Mucosa of rectum (tissue), 2 donors: ENCODE data around the gene CELA3A.

Experiments used
- H3K27ac ChIP-seq, 2 donors: one replicate each; pipeline ENCODE4 v1.7.0; 2013; ENCODE audit warnings: inconsistent platforms in 2 of 2, low read depth in 2 of 2, low read length in 2 of 2
- H3K27me3 ChIP-seq, 2 donors: one replicate each; pipeline ENCODE4 v1.7.0; 2013; ENCODE audit warnings: low read length in 2 of 2; ENCODE audit not compliant: control insufficient read depth in 2 of 2, insufficient read depth in 2 of 2
- H3K36me3 ChIP-seq, 2 donors: one replicate each; pipeline ENCODE4 v1.7.0; 2013; ENCODE audit warnings: low read length in 2 of 2; ENCODE audit not compliant: control insufficient read depth in 2 of 2, insufficient read depth in 2 of 2
- H3K4me1 ChIP-seq, 2 donors: one replicate each; pipeline ENCODE4 v1.7.0; 2013; ENCODE audit warnings: low read length in 2 of 2, mild to moderate bottlenecking in 1 of 2; ENCODE audit not compliant: control insufficient read depth in 2 of 2, insufficient read depth in 2 of 2
- H3K4me3 ChIP-seq, 2 donors: one replicate each; pipeline ENCODE4 v1.7.0; 2013; ENCODE audit warnings: low read length in 2 of 2
- H3K9ac ChIP-seq, 2 donors: one replicate each; pipeline ENCODE4 v1.7.0; 2013; ENCODE audit warnings: low read length in 2 of 2, low read depth in 1 of 2, mild to moderate bottlenecking in 1 of 2
- H3K9me3 ChIP-seq, 2 donors: one replicate each; pipeline ENCODE4 v1.7.0; 2013; ENCODE audit warnings: low read length in 2 of 2; ENCODE audit not compliant: control insufficient read depth in 2 of 2
- donor health status: healthy.
- donor health status: Normal muscosa, but diverticular disease.

CELA3A gene, protein sequence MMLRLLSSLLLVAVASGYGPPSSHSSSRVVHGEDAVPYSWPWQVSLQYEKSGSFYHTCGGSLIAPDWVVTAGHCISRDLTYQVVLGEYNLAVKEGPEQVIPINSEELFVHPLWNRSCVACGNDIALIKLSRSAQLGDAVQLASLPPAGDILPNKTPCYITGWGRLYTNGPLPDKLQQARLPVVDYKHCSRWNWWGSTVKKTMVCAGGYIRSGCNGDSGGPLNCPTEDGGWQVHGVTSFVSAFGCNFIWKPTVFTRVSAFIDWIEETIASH

GRCh38 chr1:22001409-22001808 lies at the start of gene CELA3A:
CELA3A (plus strand) TSS chr1:22001657; CDS start chr1:22001675, 18 bp downstream.
- no peaks in the 10 kb centered on the region for H3K36me3 ChIP-seq
- H3K4me3 ChIP-seq, result no peak within 1 kb of the TSS
- no peak within 1 kb of the TSS for H3K9ac ChIP-seq
- H3K27me3 ChIP-seq, result no peaks in the 10 kb centered on the region
- no peak within 1 kb of the TSS for H3K27ac ChIP-seq
- H3K9me3 ChIP-seq, result no peaks in the 10 kb centered on the region
- H3K4me1 ChIP-seq, result peaks cover 0 to 13% of the 10 kb centered on the region in 2 donors

DNA sequence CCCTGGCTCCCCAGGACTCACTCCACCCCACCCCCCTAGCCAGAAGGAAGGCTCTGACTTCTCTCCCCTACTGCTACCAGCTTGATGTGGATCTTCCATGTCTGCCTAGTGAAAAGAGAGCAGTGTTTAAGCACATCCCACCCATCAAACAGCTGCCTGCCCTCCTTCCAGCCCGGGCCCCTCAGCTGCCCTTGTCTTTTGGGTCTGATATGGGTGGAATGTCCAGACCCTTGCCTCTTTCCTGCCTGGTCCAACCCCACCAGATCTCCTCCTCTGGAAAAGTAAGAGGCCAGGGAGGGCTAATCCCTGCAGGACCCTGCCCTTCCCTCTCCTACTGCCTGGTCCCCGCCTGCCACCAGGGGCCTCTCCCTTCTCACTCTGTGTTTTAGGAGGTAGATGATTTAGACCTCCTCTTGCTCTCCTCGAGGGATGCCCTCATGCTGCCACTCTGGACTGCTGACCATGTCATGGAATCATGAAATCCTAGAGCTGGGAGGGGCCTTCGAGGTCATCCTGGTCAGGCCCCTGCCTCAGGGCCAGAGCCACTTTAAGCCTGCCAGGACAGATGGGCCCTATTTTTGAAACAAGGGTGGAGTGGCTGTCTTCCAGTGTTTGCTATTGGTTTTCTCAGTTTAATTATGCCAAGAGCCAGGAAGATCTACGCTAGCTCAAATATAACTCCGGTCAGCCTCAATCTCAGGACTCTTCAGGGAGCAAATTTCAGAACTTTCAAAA lies 48.5 kb upstream of the CELA3A start:
- H3K27ac ChIP-seq, result no peak overlapping the region

DNA sequence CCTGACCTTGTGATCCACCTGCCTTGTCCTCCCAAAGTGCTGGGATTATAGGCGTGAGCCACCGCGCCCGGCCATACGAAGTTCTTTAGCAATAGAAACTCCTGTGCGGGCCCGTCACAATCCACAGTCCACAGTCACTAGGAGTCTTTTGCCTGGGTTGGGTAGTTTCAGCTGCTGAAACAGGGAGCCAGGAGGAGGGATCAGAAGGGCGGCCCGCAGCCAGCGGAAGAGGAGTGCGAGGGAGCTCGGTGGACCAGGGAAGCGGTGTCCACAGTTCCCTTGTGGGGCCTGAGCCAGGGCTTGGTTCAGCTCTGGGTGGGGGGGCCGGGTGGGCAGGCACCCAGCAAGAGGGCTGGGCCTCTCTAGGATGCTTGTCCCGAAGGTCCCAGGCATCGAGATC lies 46.4 kb upstream of the CELA3A start:
- H3K27me3 ChIP-seq, result no peaks in the 10 kb centered on the region
- no peaks in the 10 kb centered on the region for H3K36me3 ChIP-seq
- H3K9ac ChIP-seq, result no peak overlapping the region
- peak overlapping the region; percentile 31 to 52 for H3K27ac ChIP-seq
- no peak overlapping the region for H3K4me3 ChIP-seq
- no peaks in the 10 kb centered on the region for H3K9me3 ChIP-seq
- H3K4me1 ChIP-seq, result peaks cover 12 to 17% of the 10 kb centered on the region in 2 donors

More for the DNA sequence above, 48.5 kb upstream of the CELA3A start:
- Histone ChIP-seq H3K36me3 (no peaks in the 10 kb centered on the region), H3K9me3 (no peaks in the 10 kb centered on the region), H3K9ac (no peak overlapping the region), H3K4me3 (no peak overlapping the region), H3K27me3 (no peaks in the 10 kb centered on the region), H3K4me1 (peaks cover 12 to 17% of the 10 kb centered on the region in 2 donors)

GRCh38 chr1:21955501-21956281 lies 45.8 kb upstream of the CELA3A start:
- no peak overlapping the region for H3K9ac ChIP-seq
- no peaks in the 10 kb centered on the region for H3K36me3 ChIP-seq
- peak overlapping the region; percentile 31 to 52 for H3K27ac ChIP-seq

DNA sequence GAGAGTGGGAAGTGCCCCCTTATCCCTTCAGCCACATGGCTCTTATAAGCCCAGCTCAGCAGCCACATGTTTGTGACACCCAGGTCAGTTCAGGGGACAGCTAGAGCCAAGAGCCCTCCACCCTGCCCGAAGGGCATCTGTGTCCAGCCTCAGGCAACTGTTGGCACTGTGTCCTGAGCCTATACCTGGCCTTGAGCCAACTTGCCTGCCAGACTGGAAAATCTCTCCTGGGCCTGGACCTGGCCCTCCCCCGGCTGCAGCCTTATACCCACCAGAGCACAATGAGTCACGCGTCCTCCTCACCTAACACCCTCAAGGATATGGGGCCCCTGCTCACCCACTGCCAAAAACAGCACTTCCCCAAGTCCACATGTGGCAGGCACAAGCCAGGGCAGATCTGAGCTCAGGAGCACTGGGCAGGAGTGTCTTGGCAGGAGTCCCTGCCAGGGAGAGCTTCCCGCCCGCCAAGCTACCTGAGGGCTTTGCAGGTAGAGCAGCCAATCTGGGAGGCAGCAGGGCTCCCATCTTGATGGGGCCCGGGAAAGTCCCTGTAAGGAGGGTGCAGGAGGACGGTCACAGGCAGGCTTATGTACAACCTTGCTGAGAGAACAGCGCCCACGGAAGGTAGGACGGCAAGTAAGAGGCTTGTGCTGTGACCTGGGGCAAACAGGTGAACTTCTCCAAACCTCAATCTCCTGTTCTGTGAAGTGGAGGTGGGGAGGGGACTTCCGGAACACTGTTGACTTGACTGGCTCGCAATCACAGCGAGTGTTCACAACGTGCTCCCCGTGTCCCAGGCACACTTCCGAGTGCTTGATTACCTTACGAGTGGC lies 44.5 kb upstream of the CELA3A start:
- no peaks in the 10 kb centered on the region for H3K36me3 ChIP-seq
- H3K9me3 ChIP-seq, result no peaks in the 10 kb centered on the region
- H3K4me3 ChIP-seq, result peak overlapping the region in 1 of 2 donors; percentile 52
- no peaks in the 10 kb centered on the region for H3K27me3 ChIP-seq
- peak overlapping the region in 1 of 2 donors; percentile 67 for H3K9ac ChIP-seq
- H3K4me1 ChIP-seq, result peaks cover 12 to 17% of the 10 kb centered on the region in 2 donors
- peak overlapping the region; percentile 53 to 79 for H3K27ac ChIP-seq

More at GRCh38 chr1:21955501-21956281, 45.8 kb upstream of the CELA3A start:
- Histone ChIP-seq H3K4me3 (no peak overlapping the region), H3K4me1 (peaks cover 12 to 17% of the 10 kb centered on the region in 2 donors), H3K9me3 (no peaks in the 10 kb centered on the region), H3K27me3 (no peaks in the 10 kb centered on the region)

- Histone ChIP-seq H3K9ac (no peak overlapping the region), H3K36me3 (no peaks in the 10 kb centered on the region), H3K4me3 (no peak overlapping the region), H3K9me3 (no peaks in the 10 kb centered on the region), H3K27ac (no peak overlapping the region), H3K27me3 (no peaks in the 10 kb centered on the region), H3K4me1 (peaks cover 15 to 16% of the 10 kb centered on the region in 2 donors)
These were observed 40.1 kb upstream of the CELA3A start for GRCh38 chr1:21961337-21961736.

GRCh38 chr1:21961799-21962198 lies 39.7 kb upstream of the CELA3A start:
- Histone ChIP-seq H3K36me3 (no peaks in the 10 kb centered on the region), H3K9me3 (no peaks in the 10 kb centered on the region), H3K9ac (no peak overlapping the region), H3K27ac (no peak overlapping the region), H3K27me3 (no peaks in the 10 kb centered on the region), H3K4me3 (no peak overlapping the region), H3K4me1 (peaks cover 10 to 11% of the 10 kb centered on the region in 2 donors)

GRCh38 chr1:21963477-21964217 lies 37.8 kb upstream of the CELA3A start:
- Histone ChIP-seq H3K4me1 (peaks cover 2 to 4% of the 10 kb centered on the region in 2 donors), H3K4me3 (no peak overlapping the region), H3K9ac (no peak overlapping the region), H3K27me3 (no peaks in the 10 kb centered on the region), H3K9me3 (no peaks in the 10 kb centered on the region), H3K36me3 (no peaks in the 10 kb centered on the region), H3K27ac (no peak overlapping the region)
